ENCODE data around the gene RAD51B.

The RAD51B gene

GRCh38 chr14:68146818-68147217 lies 327.2 kb downstream of the RAD51B start:
- no peak for DNase-seq (ENCODE audit: low read depth, low spot score)

GRCh38 chr14:68147303-68147702 lies 327.7 kb downstream of the RAD51B start:
- no peak overlapping the region for H3K4me3 ChIP-seq (ENCODE audit: low read length)
- no peak for DNase-seq (ENCODE audit: low read depth, low spot score)

More at GRCh38 chr14:68146818-68147217, 327.2 kb downstream of the RAD51B start:
- H3K4me3 ChIP-seq (ENCODE audit: low read length): no peak overlapping the region

- no peak for DNase-seq (ENCODE audit: low read depth, low spot score)
Measured at GRCh38 chr14:68148276-68148675, 328.7 kb downstream of the RAD51B start.

GRCh38 chr14:68148763-68149162 lies 329.2 kb downstream of the RAD51B start:
- DNase-seq (ENCODE audit: low read depth, low spot score): no peak
- no peak overlapping the region for H3K4me3 ChIP-seq (ENCODE audit: low read length)

More at GRCh38 chr14:68148276-68148675, 328.7 kb downstream of the RAD51B start:
- no peak overlapping the region for H3K4me3 ChIP-seq (ENCODE audit: low read length)

GRCh38 chr14:68153275-68153674 lies 333.7 kb downstream of the RAD51B start:
- no peak for DNase-seq (ENCODE audit: low read depth, low spot score)
- no peak overlapping the region for H3K4me3 ChIP-seq (ENCODE audit: low read length)

GRCh38 chr14:68154275-68154674 lies 334.7 kb downstream of the RAD51B start:
- no peak for DNase-seq (ENCODE audit: low read depth, low spot score)
- H3K4me3 ChIP-seq (ENCODE audit: low read length): no peak overlapping the region

- no peak overlapping the region for H3K4me3 ChIP-seq (ENCODE audit: low read length)
- DNase-seq (ENCODE audit: low read depth, low spot score): no peak
Measured at GRCh38 chr14:68157971-68158371, 338.4 kb downstream of the RAD51B start.

GRCh38 chr14:68158640-68159039 lies 339.1 kb downstream of the RAD51B start:
- H3K4me3 ChIP-seq (ENCODE audit: low read length): no peak overlapping the region
- DNase-seq (ENCODE audit: low read depth, low spot score): no peak

GRCh38 chr14:68159701-68160633 lies 340.4 kb downstream of the RAD51B start:
- no peak for DNase-seq (ENCODE audit: low read depth, low spot score)
- no peak overlapping the region for H3K4me3 ChIP-seq (ENCODE audit: low read length)

GRCh38 chr14:68160779-68161546 lies 341.4 kb downstream of the RAD51B start:
- H3K4me3 ChIP-seq (ENCODE audit: low read length): no peak overlapping the region
- no peak for DNase-seq (ENCODE audit: low read depth, low spot score)

- no peak overlapping the region for H3K4me3 ChIP-seq (ENCODE audit: low read length)
- no peak for DNase-seq (ENCODE audit: low read depth, low spot score)
Measured at GRCh38 chr14:68162887-68163286, 343.3 kb downstream of the RAD51B start.

GRCh38 chr14:68164711-68165113 lies 345.1 kb downstream of the RAD51B start:
- H3K4me3 ChIP-seq (ENCODE audit: low read length): no peak overlapping the region
- DNase-seq (ENCODE audit: low read depth, low spot score): no peak

GRCh38 chr14:68165274-68165843 lies 345.8 kb downstream of the RAD51B start:
- no peak for DNase-seq (ENCODE audit: low read depth, low spot score)
- H3K4me3 ChIP-seq (ENCODE audit: low read length): no peak overlapping the region

GRCh38 chr14:68166731-68167382 lies 347.3 kb downstream of the RAD51B start:
- no peak overlapping the region for H3K4me3 ChIP-seq (ENCODE audit: low read length)
- no peak for DNase-seq (ENCODE audit: low read depth, low spot score)

GRCh38 chr14:68167383-68168087 lies 348.0 kb downstream of the RAD51B start:
- no peak for DNase-seq (ENCODE audit: low read depth, low spot score)
- H3K4me3 ChIP-seq (ENCODE audit: low read length): no peak overlapping the region

- no peak for DNase-seq (ENCODE audit: low read depth, low spot score)
- no peak overlapping the region for H3K4me3 ChIP-seq (ENCODE audit: low read length)
Measured at GRCh38 chr14:68168460-68169109, 349.0 kb downstream of the RAD51B start.

GRCh38 chr14:68172216-68172615 lies 352.6 kb downstream of the RAD51B start:
- no peak overlapping the region for H3K4me3 ChIP-seq (ENCODE audit: low read length)
- DNase-seq (ENCODE audit: low read depth, low spot score): no peak

- H3K4me3 ChIP-seq (ENCODE audit: low read length): no peak overlapping the region
- DNase-seq (ENCODE audit: low read depth, low spot score): no peak
Measured at GRCh38 chr14:68172627-68173026, 353.0 kb downstream of the RAD51B start.

Data from Jurkat, Clone E6-1 (cell line).